ENCODE measurements around the gene PP2D1.
"Not testable (repeated sequence)": the region's sequence is repeated elsewhere in the genome, so short reads cannot be mapped to it uniquely, and the experiment has no call there.

PP2D1 gene

DNA sequence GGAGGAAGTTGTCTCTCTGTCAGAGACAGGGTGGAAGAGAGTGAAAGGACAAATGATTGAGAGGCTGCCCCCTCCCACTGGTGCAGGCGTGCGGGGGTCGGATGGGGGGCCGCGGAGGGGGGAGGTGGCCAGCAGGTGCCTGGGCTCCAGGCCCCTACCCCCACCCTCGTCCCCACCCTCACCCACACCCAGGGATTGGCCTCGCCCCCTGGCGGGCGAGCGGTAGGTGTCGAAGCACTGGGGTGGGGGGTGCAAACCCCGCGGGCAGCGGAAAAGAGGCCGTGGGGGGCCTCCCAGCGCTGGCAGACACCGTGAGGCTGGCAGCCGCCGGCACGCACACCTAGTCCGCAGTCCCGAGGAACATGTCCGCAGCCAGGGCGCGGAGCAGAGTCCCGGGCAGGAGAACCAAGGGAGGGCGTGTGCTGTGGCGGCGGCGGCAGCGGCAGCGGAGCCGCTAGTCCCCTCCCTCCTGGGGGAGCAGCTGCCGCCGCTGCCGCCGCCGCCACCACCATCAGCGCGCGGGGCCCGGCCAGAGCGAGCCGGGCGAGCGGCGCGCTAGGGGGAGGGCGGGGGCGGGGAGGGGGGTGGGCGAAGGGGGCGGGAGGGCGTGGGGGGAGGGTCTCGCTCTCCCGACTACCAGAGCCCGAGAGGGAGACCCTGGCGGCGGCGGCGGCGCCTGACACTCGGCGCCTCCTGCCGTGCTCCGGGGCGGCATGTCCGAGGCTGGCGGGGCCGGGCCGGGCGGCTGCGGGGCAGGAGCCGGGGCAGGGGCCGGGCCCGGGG, 27.9 kb upstream of the PP2D1 start, which contains the start of gene KAT2B:
KAT2B (plus strand) TSS at position 682 of the 783 bp plus-strand sequence; CDS start at position 714, 32 bp downstream.
- peak; percentile 71 to 96 for DNase-seq

DNA sequence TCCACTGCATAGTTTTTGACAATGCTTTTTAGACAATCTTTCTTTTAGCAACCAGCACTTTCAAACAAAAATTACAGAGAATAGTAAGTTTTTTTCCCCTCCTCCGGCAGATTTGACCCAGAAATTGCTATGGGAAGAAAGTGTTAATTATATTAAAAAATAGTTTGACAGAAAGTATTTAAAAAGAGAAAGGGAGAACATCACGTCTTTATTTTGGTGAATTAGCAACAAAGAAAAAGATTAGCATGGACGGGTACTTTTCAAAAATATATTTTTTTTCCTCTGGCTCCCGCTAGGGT, 27.4 kb upstream of the PP2D1 start:
- no peak for DNase-seq

DNA sequence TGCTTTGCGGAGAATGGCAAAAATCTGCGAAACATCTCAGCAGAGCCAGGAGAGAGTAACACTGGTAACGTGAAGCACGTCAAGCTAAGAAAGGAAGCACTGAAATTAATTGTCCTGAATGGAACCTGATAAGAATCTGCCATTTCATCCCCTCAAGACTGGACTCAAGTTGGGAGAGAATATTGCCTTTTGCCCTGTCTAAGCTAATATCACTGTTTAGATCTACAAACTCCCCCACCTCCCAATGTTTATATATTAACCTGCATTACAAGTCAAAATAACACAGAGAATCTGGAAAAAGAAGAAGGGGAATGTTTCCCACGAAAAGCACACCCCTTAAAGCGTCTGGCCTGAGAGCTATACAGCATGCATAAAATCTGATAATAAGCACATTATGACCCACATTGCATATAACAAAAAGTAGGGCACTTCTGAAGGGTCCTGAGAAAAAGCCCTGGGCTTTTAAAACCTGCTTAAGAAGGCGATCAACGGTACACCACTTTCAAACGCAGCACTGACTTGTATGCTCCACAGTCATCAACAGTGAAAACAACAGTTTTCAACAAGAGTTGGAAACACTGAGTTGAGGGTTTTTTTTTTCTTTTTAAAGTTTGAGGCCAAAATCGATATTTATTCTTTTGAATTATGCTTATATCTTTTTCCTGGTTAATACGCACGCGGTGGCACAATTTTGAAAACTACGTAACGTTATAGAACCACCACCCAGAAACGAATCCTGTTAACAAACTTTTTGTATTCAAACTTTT, 26.8 kb upstream of the PP2D1 start:
- peak; percentile 14 to 35 for DNase-seq

DNA sequence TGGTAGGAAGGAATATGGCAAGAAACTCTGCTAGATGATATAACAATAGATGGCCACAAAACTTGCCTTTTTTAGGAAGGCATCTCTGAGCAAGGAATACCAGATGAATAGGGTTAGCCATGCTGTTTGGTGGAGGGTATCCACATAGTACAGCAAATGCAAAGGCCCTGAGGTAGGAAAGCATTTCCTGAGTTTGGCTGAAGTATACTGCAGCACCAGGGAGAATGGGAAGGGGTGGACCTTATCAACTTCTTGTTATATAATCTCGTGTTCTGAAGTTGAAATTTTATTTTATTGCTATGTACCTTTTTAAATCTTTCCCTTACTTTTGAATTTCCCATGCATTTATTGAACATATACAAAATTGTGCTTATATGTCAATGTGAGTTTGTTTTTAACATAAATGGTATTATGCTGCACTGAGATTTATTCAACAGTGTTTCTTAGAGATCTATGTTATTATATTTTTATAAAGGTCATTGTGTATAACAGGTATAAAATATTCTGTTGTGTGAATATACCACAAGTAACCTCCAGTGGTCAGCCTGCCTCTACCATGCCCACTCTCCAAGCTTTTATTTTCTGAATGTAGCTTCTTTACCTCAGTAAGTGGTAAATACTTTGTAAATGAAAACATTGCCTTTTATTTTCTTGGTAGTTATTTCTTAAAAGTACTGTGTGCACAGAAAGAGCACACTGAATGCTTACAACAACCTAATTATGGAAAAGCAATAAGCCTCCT, 25.4 kb upstream of the PP2D1 start:
- peak in 1 of 2 experiments; percentile 45 for DNase-seq

DNA sequence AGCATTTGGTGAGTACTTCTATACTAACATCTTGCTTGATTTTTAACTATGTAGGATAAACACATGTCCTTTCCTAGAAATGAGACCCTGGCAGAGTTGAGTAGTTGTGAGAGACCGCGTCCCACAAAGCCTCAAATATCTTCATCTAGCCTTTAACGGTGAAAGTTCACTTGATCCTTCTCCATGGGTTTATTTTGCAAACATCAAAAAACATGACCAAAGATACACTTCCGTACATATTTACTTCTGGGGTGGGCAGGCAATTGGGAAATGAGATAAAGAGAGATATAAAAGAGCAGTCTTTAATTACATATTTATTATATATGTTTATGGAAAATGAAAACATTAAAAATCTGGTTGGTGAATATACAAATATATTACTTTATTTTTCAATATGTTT, 23.0 kb upstream of the PP2D1 start:
- DNase-seq = no peak

DNA sequence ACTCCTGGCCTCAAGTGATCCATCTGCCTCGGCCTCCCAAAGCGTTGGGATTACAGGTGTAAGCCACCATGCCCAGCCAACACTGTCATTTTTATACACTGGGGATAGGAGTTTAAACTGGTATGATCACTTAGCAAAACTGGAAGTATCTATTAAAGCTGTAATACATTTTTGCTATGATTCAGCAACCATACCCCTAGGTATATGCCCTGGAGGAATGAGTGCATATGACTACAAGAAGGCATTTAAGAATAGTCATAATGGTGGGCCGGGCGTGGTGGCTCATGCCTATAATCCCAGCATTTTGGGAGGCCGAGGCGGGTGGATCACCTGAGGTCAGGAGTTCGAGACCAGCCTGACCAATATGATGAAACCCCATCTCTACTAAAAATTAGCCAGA, 19.9 kb upstream of the PP2D1 start:
- not testable (repeated sequence) for DNase-seq

DNA sequence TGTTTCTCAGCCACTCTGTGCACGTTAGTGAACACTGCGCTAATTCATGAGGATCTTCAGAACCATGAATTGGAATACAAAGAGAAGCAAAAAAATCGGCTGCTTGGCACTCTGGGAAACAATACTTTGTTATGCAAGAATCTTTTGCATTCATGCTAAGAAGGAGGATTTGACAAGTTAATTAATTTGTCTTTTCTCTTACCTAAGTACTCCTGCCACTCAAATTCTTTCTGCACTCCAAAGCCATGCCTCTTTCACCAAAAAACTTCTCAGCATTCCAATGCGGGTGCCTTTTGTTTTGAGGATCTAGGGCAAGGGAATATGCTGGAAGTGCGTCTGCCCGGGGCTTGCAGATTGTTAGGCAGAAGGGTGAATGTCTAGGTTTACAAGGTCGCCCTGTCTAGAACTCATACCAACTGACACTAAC, 16.9 kb upstream of the PP2D1 start:
- DNase-seq = no peak

DNA sequence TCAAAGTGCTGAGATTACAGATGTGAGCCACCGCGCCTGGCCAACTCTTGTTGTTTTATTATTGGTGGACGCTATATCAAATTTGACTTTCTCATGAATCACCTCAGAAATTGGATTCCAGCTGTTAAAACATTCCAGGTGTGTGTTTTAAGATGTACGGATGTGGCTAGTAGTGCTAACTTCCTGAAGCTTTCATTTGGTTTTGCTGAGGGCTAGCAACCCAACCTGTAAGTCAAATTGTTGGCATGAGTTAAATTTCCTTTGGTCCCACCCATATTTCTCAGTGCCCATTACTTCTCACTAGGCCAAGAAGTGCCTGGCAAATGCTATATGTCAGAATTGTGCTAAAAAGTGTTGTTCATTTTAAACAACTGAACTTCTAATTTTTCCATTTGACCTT, 15.1 kb upstream of the PP2D1 start:
- no peak for DNase-seq

GRCh38 chr3:20023623-20024405, 11.8 kb upstream of the PP2D1 start:
- DNase-seq = no peak

GRCh38 chr3:20022954-20023622, 11.0 kb upstream of the PP2D1 start:
- DNase-seq = no peak

DNA sequence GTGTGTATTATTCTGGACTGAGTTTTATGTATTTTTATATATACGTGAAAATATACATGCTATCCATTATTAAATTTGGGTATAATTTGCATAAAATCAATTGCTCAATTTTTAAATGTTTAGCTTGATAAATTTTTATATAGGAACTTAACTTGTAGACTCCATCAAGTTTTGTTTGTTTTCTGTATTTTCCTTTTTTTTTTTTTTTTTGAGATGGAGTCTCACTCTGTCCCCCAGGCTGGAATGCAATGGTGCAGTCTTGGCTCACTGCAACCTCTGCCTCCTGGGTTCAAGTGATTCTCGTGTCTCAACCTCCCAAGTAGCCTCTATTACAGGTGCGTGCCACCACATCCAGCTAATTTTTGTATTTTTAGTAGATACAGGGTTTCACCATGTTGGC, 4.0 kb upstream of the PP2D1 start:
- DNase-seq = not testable (repeated sequence)

DNA sequence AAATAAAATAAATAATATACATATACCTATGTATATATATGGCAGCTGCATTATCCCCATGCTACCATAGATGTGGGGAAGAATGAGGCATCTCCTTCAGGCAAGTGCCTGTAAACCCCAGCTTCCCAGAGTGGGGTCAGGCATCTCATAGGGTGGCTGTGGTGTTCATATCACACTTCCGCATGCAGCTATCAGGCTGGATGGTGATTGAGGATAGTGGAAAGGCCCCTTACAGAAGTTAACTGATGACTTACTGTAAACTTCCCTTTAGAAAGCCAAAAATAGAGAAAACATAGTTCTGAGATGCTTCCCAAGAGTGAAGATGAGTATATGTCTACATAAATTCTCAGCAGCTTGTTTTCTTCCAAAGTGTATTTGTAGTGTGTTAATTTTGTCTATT, 3.5 kb upstream of the PP2D1 start:
- no peak for DNase-seq

GRCh38 chr3:20013396-20013795, 1.3 kb upstream of the PP2D1 start:
- DNase-seq = no peak

DNA sequence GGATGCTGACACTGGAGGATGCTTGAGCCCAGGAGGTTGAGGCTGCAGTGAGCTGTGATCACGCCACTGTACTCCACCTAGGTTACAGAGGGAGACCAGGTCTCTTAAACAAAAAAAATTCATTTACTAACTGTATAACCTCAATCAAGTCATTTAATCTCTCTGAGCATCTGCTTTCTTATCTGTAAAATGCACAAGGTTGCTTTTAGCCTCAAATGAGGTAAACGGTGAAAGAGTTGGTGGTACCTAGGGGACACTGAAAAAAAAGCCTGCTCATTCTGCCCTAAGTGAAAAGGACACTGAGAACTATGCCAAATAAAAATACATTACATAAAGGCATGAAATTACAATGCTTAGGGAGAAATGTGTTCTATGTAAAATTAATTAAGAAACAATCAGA, 3.4 kb downstream of the PP2D1 start:
- DNase-seq = no peak

DNA sequence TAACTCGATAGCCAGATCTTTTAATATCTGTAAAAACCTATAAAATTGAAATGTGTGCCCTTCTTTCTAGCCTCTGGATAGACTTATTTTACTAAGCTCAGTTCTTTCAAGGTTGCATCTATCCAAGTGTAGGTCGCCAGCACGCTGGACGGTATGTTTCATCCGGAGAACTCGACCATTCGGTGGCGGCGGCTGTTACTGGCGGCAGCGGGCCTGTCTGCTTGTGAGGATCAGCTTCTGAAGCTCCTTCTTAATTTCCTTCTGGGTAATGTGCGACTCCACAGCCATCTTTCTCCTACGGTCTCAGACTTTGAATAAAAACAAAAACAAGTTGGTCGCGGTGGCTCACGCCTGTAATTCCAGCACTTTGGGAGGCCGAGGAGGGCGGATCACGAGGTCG, 4.1 kb downstream of the PP2D1 start:
- no peak for DNase-seq

- DNase-seq = no peak
Observed at GRCh38 chr3:20001932-20002331, 10.1 kb downstream of the PP2D1 start.

- no peak for DNase-seq
Observed at GRCh38 chr3:19997502-19997901, 14.6 kb downstream of the PP2D1 start.

DNA sequence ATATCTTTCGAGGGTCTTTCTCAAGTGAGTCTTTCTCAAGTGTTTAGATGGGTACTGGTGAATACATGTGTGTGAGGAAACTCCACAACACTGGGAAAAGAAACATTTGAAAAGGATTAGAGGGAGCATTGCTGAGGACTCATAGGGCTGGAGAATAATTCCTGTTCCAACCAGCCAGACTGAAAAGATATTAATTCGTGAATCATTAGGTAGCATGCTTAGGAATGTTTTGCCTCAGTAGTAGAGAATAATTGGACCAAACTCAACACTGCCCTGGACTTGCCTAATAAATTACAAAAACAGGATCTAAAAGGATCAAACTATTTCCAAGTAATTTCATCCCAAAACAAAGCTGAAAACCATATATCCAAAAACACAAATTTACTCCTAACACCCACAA, 17.3 kb downstream of the PP2D1 start:
- DNase-seq = no peak

GRCh38 chr3:19988904-19989303, 23.2 kb downstream of the PP2D1 start:
- not testable (repeated sequence) for DNase-seq

DNA sequence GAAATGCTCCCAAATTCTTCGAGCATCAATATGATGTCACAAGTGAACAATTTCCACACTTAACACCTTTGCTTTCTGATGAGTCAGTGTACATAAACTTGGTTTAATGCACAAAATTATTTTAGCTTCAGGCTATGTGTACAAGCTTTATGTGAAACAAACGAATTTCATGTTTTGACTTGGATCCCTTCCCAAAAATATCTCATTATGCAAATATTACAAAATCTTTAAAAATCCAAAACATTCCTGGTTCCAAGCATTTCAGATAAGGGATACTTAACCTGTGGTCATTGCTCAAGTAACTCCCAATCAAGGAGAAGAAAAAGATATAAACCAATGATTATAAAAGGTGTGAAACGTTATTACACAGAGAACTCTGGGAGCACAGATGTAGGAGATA, 40.0 kb downstream of the PP2D1 start:
- no peak for DNase-seq

DNA sequence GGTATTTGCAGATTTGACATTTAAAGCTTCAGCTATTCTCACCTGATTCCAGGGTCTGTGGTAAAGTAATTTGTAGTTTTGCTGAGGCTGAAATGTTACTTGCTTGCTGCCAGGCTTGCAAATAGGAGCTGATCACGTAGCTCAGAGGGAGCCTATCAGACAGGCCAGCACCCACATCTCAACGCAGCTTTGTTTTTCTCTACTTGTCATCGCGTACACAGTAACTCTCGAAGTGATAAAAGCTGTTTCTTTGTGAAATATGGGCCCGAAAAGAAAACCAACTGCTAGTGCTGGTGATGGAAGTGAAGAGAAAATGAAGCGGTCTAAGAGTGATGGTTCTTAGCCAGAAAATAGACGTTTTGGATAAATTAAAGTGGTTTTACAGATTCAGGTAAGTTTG, 41.7 kb downstream of the PP2D1 start:
- no peak for DNase-seq

- no peak for DNase-seq
Observed at GRCh38 chr3:19967812-19968211, 44.3 kb downstream of the PP2D1 start.

Measured in NCI-H526 (cell line).